ENCODE results near the gene MIX23. TPM values are rescaled to one million over a fixed set of nuclear protein-coding genes. Genes with fewer than 3 reads are reported as not detected.

Gene MIX23
- polyA plus RNA-seq, 3 donors: 3.9 to 8.2 (median 5.2) TPM

DNA sequence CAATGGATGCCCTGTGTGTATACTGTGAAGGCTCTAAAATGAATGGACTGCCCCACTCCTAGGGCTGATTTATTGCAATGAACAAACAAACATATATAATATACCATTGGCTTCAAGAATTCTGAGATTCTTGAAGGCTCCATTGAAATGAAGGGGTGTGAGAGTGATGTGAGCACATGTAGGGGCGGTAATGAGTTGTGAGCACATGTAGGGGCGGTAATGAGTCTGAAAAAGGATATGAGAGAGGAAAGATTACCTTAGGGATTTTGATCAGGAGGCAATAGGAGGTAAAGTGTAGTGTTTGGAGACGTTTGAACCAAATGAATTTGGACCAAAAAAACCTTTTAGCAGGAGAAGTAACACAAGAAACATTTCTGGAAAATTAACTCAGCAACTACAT lies 4.7 kb upstream of the MIX23 start:
- intact Hi-C loops (cut with micrococcal nuclease): loop anchor here (10.0 kb wide), 2 partner anchors 297 to 1197 kb away; partner anchors contain the start of genes HACD2 (in 1 of the 2) and PARP14 (in 1 of the 2)

DNA sequence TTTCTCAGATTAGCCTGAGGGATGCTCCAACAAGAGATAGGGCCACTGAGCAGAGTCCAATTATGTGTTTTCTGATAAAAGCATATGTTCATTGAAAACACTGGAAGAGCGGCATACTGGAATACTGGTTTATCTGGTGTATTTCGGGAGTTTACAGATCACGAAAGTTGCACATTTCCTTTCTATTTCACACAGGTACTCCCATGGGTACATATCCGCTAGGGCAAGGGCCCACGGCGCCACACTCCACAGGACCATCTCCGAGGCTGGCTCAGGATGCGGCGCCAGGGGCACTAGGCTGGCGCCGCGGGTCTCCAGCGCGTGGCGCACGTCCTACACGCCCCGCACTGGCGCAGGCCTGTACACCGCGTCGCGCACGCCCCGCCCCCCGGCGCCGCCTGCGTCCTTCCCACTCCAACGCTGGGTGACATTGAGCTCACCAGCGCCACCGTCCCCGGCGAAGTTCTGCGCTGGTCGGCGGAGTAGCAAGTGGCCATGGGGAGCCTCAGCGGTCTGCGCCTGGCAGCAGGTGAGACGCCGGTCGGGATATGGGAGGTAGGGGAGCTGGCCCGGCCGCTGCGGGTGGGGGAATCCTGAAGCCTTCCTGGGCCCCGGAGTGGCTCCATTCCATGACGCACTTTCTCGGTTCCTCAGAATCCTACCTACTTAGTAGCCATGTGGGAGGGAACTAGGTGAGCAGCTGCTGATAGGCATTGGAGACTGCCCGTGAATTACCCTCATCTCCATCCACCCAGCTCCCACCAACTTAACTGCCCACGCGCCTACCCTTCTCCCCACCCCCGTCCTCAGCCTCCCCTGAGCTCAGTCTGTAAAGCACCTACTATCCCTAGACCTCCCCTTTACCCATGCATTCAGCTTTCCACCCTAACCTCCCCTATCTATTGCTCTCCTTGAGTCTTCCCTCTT lies 1.0 kb upstream of the MIX23 start, which contains the start of gene FAM162A:
TSS of gene FAM162A (plus strand) at position 412 of the 927 bp plus-strand sequence. CDS start at position 496, 84 bp downstream.
- Histone ChIP-seq H3K9ac (ENCODE audit: insufficient read depth, low read length, poor library complexity, severe bottlenecking) (peak within 1 kb of the TSS; percentile 69), H3K4me2 (replicated peaks; ENCODE audit: extremely low read depth, low read length, poor library complexity, severe bottlenecking) (peak within 1 kb of the TSS; percentile 99), H3K27ac (ENCODE audit: low read depth in 1 of 2, low read length in 2 of 2) (peak within 1 kb of the TSS; percentile 85 to 86), H3K27me3 (ENCODE audit: control insufficient read depth in 2 of 2, insufficient read depth in 2 of 2, low read length in 2 of 2) (no peaks in the 10 kb centered on the region), H4K20me1 (ENCODE audit: insufficient read depth, low read length) (no peaks in the 10 kb centered on the region), H3K9me3 (replicated peaks in 1 of 2; ENCODE audit: control insufficient read depth in 1 of 2, insufficient read depth in 1 of 2, low read length in 2 of 2) (no peaks in the 10 kb centered on the region), H3K79me2 (ENCODE audit: insufficient read depth, low read length) (peaks cover 41% of the 10 kb centered on the region), H3K4me1 (ENCODE audit: control insufficient read depth in 1 of 2, insufficient read depth in 2 of 2, low read length in 2 of 2) (peaks cover 28 to 33% of the 10 kb centered on the region in 2 donors), H2AFZ (ENCODE audit: insufficient read depth, low read depth, low read length, poor library complexity, severe bottlenecking) (peak within 1 kb of the TSS; percentile 100), H3K4me3 (replicated peaks in 1 of 3; ENCODE audit: low read depth in 2 of 3, low read length in 3 of 3) (peak within 1 kb of the TSS; percentile 60 to 84 (median 68)), H3K36me3 (replicated peaks in 1 of 2; ENCODE audit: control insufficient read depth in 1 of 2, insufficient read depth in 2 of 2, low read length in 2 of 2) (no peaks in the 10 kb centered on the region)
- DNase-seq: peak; percentile 86 to 93 (median 90)
- H3K9me3 Mint-ChIP-seq: no peaks in the 10 kb centered on the region
- peak within 1 kb of the TSS; percentile 83 to 93 (median 92) for H3K27ac Mint-ChIP-seq
- H3K27me3 Mint-ChIP-seq (ENCODE audit: low read depth in 3 of 3): peaks cover 0 to 2% (median 0%) of the 10 kb centered on the region in 3 donors
- peaks cover 24% of the 10 kb centered on the region for H3K4me1 Mint-ChIP-seq
- intact Hi-C loops (cut with micrococcal nuclease): loop anchor here (5.0 to 10.0 kb wide), 3 partner anchors 33 to 1201 kb away; partner anchors contain the start of genes HACD2 (in 1 of the 2), PARP14 (in 1 of the 2) and WDR5B (in 1 of the 2)
- peaks cover 3 to 7% of the 10 kb centered on the region in 2 donors for H3K36me3 Mint-ChIP-seq
- under 1% methylated on average over 38 of the region's 52 CpGs for WGBS (ENCODE audit: insufficient coverage)
- H3K4me3 Mint-ChIP-seq: peak within 1 kb of the TSS; percentile 88 to 91
- TF ChIP-seq, protein P1, sequence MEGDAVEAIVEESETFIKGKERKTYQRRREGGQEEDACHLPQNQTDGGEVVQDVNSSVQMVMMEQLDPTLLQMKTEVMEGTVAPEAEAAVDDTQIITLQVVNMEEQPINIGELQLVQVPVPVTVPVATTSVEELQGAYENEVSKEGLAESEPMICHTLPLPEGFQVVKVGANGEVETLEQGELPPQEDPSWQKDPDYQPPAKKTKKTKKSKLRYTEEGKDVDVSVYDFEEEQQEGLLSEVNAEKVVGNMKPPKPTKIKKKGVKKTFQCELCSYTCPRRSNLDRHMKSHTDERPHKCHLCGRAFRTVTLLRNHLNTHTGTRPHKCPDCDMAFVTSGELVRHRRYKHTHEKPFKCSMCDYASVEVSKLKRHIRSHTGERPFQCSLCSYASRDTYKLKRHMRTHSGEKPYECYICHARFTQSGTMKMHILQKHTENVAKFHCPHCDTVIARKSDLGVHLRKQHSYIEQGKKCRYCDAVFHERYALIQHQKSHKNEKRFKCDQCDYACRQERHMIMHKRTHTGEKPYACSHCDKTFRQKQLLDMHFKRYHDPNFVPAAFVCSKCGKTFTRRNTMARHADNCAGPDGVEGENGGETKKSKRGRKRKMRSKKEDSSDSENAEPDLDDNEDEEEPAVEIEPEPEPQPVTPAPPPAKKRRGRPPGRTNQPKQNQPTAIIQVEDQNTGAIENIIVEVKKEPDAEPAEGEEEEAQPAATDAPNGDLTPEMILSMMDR (IDR thresholded peaks at IDR 0.05): peak; percentile 70

More for the DNA sequence above, 4.7 kb upstream of the MIX23 start:
- H4K20me1 ChIP-seq (ENCODE audit: insufficient read depth, low read length): no peaks in the 10 kb centered on the region
- Mint-ChIP-seq H3K36me3 (peaks cover 0 to 7% of the 10 kb centered on the region in 2 donors), H3K4me3 (no peak overlapping the region), H3K9me3 (no peaks in the 10 kb centered on the region), H3K4me1 (peaks cover 8% of the 10 kb centered on the region), H3K27me3 (ENCODE audit: low read depth in 3 of 3) (peaks cover 0 to 2% (median 0%) of the 10 kb centered on the region in 3 donors), H3K27ac (no peak overlapping the region)
- H3K9ac ChIP-seq (ENCODE audit: insufficient read depth, low read length, poor library complexity, severe bottlenecking): no peak overlapping the region
- H3K36me3 ChIP-seq (replicated peaks in 1 of 2; ENCODE audit: control insufficient read depth in 1 of 2, insufficient read depth in 2 of 2, low read length in 2 of 2): no peaks in the 10 kb centered on the region
- WGBS (ENCODE audit: insufficient coverage): 96% methylated on average over 2 of the region's 3 CpGs
- H3K27me3 ChIP-seq (ENCODE audit: control insufficient read depth in 2 of 2, insufficient read depth in 2 of 2, low read length in 2 of 2): no peaks in the 10 kb centered on the region
- no peak overlapping the region for H3K27ac ChIP-seq (ENCODE audit: low read depth in 1 of 2, low read length in 2 of 2)
- H2AFZ ChIP-seq (ENCODE audit: insufficient read depth, low read depth, low read length, poor library complexity, severe bottlenecking): no peak overlapping the region
- no peak for DNase-seq
- no peaks in the 10 kb centered on the region for H3K9me3 ChIP-seq (replicated peaks in 1 of 2; ENCODE audit: control insufficient read depth in 1 of 2, insufficient read depth in 1 of 2, low read length in 2 of 2)
- TF ChIP-seq, protein P1 (IDR thresholded peaks at IDR 0.05): no peak
- peaks cover 15 to 23% of the 10 kb centered on the region in 2 donors for H3K4me1 ChIP-seq (ENCODE audit: control insufficient read depth in 1 of 2, insufficient read depth in 2 of 2, low read length in 2 of 2)
- no peak overlapping the region for H3K4me3 ChIP-seq (replicated peaks in 1 of 3; ENCODE audit: low read depth in 2 of 3, low read length in 3 of 3)
- H3K79me2 ChIP-seq (ENCODE audit: insufficient read depth, low read length): peaks cover 8% of the 10 kb centered on the region
- H3K4me2 ChIP-seq (replicated peaks; ENCODE audit: extremely low read depth, low read length, poor library complexity, severe bottlenecking): no peak overlapping the region

Measured in CD14-positive monocyte (primary cell).